ENCODE measurements around the gene SKOR1.

DNA sequence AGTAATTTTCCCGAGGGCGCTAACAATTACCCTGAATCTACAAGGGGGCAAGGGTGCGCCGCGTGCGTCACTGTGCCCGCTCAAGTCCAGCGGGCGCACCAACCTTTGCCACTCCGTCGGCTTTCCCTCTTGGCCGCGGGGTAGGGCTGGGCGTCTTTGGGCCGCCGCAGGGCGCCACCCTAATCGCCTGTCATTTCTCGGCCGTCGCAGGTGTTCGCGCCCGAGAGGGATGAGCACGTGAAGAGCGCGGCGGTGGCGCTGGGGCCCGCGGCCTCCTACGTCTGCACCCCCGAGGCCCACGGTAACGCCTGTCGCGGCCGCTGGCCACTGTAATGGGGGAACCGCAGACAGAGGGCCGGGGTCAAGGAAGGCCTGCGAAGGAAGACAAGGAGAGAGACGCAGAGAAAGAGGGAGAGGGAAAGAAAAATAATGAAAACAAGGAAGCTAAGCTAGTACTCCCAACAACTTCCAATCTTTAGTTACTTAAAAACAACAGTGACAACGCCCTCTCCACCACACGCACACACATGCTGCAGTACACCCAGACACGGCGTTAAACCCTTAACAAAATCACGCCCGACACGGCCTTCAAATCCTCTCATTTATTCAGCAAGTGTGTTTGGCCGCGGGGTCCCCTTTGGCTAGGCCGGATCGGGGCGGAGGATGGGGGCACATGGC is 3.8 kb downstream of the SKOR1 start:
- TF ChIP-seq REST (IDR thresholded peaks at IDR 0.05; ENCODE audit: insufficient read depth in 1 of 2, low read depth in 2 of 2, low read length in 2 of 2), result no peak
- no peak for TF ChIP-seq POLR2AphosphoS5 (IDR thresholded peaks at IDR 0.05; ENCODE audit: low read depth, low read length)
- no peak for TF ChIP-seq TAF1 (IDR thresholded peaks at IDR 0.05; ENCODE audit: borderline replicate concordance, insufficient read depth, low read length)
- no peak for TF ChIP-seq SIN3A (IDR thresholded peaks at IDR 0.05; ENCODE audit: borderline replicate concordance, insufficient read depth, low read length)

Data from PFSK-1 (cell line).